NCI-H1092 treated with DMSO at 0.1 percent for 48 hours (cell line): Measurements from ENCODE around the gene HOXA11.
A peak's percentile ranks its signal among the peaks of the same experiment; 100 is the strongest.

Experiments used
- DNase-seq: peaks from one replicate; lab custom pipeline; 2025; lab: John Stamatoyannopoulos, UW

HOXA11 gene

DNA sequence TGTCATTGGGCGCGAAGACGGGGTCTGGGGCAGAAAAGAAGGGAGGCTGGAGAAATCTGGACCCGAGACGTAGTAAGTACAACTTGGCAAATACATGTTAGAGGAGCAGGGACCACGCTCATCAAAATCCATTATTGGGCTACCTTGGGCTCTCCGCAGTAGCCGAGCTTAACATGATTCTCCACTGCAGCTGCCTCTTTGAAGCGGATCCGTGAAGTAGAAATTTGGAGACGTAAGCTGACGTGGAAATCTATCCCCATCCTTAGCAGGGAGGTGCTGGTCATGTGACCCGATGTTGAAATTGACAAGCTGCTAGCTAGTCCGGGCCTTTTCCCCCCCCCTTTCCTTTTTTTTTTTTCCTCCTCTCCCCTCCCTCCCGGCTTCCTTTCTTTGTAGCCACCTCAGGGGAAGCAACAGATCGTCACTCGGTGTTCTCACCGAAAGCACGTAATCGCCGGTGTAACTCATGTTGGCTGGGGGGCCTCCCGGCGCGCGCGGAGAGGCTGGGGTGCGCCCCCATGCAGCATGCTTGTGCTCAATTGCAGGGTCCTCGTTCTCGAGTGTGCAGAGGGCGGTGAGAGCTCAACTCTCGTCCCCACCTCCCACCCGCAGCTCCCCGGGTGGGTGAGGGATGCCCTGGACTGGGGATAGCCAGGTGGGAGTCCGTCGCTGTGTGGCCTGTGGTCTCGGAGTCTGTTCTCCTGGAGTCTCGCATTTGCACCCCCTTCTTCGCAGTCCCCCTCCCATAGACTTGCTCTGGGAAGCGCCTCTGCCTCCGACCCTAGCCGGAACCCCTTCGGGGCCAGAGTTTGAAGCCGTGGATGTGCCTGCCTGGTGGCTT is at the start of gene HOXA11:
Gene HOXA11, minus strand, starts transcription at position 220 of the 841 bp plus-strand sequence. Its CDS starts 88 bp downstream, at position 132.
- no peak for DNase-seq

DNA sequence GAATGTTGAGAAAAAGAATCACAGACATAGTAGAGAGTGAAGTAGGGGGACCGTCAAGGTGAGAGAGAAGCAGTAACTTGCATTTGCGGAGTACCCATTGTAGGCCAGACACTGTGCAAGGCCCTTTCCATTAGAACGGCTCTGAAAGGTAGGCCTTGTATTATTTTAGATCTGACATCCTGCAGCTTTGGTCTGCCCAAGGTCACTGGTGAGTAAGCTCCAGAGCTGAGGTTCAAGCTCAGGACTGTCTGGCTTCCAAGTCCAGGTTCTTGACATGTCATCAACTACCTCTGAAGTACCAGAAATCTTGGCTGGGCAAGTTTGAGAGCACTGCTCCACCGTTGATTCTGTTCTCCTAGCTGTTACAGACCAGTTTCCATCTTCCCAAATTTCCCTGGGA is 44.4 kb upstream of the HOXA11 start:
- no peak for DNase-seq

DNA sequence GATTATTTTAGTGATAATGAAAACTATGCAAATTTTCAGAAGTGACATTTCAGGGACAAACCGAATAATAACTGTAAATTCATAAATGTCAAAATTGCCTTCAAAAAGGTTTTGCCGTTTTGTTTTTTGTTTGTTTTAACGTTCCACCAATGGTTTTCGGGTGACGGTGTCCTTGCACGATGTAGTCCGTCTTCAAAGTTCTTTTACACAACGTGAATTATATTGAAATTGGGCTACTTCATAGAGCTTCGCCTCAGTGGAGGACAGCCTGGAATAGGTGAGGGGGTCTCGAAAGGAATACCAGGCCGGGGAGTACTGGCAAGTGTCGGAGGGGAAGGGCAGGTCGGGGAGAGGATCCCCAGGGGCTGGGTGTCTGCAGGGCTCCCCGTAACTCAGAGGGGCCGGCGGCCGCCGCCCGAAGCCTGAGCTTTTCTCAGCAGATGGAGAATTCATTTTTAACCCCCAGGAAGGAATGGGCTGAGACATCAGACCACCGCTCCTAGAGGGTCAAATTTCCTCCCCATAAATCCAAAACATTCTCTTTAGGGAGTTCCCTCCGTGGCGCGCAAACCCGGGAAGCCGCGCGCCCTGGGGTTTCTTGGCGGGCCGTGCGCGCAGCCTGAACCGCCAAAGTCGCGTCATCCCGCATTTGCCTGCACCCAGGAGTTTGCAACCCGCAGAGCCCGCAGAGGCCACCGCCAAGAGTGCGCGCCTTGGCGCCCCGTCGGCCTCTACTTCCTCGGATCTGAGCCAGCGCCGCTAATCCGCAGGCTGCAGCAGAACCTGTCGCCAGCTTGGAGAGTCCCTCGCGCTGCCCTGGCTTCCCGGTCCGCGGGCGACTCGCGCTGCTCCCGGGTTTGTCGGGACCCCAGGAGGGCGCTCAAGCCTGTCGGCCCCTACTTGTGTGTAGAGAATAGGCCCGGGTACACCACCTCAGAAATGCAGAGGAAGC is 40.2 kb upstream of the HOXA11 start:
- no peak for DNase-seq

GRCh38 chr7:27223941-27224575 is 39.0 kb upstream of the HOXA11 start:
- DNase-seq, result no peak

DNA sequence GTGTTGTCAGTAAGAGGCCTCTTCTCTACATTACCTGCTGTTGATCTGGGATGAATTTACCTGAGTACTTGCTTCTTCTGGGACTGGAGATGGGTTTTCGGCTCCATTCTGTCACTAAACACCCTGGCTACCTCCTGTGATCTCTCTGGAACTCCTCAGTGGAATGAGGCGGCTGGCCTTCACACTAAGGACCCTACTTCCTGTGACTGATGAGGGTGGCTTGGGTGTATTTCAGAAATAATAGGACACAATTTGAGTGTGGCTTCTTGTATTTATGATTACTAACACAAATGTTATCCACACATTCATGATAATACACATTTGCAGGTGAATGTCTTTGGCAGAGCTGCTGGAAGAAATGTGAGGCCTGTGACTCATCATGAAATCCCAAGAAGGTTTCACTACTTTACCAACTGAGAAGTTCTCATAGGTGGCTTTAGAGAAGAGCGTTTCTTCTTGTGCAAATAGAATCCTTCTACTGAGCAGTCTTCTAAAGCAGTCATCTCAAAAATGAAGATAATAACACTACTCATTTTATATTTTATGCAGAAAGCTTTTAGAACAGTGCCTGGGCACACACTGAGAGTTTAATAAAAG is 36.3 kb upstream of the HOXA11 start:
- DNase-seq, result no peak

- DNase-seq, result no peak
Measured at GRCh38 chr7:27220440-27220955, 35.5 kb upstream of the HOXA11 start.

DNA sequence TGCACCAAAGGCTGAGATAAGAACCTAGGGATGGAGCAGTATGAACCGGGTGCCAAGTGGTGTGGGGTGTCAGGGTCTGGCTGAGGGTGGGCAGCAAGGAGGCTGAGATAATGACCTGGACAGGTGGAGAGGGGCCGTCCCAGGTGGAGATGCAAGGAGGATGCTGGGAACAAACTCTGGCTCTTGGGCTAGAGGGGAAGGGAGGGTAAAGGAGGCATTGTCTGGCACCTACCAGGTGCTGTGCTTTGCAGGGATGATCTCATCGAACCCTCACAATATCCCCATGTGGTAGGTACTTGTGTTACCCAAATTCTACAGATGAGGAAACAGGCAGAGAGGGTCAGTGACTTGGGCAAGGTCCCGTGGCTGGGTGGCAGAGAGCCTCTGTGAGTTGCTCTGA is 34.8 kb upstream of the HOXA11 start:
- DNase-seq, result no peak

DNA sequence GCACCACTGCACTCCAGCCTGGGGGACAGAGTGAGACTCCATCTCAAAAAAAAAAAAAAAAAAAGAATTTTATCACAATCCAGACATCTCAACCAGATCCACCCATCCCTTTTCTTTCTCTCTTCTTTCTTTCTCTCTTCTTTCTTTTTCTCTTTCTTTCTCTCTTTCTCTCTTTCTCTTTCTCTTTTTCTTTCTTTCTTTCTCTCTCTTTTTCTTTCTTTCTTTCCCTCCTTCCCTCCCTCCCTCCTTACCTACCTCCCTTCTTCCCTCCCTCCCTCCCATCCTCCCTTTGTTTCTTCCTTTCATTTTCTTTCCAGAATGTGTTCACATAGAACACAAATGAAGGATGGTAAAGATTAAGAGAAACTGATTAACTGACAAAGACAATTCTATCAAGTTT is 32.9 kb upstream of the HOXA11 start:
- no peak for DNase-seq

GRCh38 chr7:27215356-27215755 is 30.3 kb upstream of the HOXA11 start:
- DNase-seq, result no peak

DNA sequence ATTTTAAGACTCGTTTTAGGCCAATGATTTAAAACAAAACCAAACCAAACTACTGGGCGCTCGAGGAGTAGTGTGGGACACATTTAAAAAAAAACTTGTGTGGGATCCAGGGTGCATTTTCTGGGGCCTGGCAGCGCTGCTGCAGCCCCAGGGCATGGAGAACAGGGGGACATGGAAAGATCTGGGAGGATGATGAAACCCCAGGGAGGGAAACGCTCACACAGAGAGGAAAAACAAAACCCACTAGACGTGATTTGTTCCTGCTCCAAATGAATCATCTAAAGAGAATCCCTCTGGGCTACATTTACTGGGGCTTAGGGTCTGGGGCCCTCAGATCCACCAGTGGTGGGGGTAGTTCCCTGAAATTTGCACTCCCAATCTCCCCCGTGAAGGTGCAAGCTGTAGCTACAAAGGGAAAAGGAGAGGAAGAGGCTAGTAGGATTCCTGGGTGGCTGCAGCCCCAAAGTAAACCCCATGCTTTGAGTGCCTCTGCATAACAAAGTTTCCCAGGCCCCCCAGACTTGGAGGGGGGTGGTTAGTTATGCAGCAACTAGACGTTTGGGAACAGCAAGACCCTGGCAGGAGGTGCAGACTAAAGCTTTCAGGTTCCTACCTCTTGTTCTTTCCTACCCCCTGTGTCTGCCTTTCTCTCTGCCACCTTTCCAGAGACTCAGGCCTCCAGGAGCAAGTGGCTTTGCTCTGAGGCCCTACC is 29.4 kb upstream of the HOXA11 start:
- no peak for DNase-seq

- DNase-seq, result no peak
Measured at GRCh38 chr7:27213433-27214238, 28.6 kb upstream of the HOXA11 start.

DNA sequence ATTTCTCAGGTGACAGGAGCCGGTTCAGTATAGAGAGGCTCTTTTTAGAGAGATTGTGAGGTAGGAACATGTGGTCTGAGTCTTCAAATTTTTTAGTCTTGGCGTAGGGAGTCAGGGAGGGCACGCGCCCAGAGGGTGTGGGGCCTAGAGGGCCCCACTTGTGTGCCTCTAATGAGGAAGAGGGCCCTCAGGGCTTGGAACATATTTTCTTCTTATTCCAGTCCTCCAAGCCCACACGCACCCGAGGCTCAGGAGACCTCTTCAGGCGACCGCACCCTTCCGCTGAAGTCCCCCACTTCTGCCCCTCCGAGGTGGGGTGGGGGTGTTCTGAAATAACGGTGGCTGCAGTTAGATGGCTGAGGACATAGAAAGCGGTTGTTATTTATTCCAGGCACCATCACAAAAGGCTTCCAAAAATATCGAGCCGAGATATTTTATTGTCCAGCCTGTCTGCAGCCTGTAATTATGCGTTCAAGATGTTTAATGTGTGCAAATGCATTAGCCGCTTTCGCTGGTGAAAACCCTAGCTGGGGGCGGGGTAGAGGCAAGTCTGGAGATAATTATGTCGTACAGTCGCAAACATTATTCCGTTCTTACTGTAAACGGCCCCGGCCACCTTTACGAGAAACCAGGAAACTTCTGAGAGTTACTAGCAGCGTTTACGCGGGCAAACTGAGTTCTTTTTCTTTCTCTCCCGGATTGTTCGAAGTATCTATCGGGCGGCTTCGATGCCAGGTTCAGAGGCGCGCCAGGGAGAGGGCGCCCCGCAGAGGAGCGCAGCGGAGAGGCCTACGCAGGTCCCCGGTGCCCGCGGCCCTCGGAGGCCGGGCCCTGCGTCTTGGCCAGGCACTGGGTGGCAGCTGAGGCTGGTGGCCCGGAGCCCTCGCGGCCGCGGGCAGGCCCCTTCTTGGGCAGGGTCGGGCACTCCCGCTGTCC is 27.7 kb upstream of the HOXA11 start:
- DNase-seq, result peak; percentile 19

- DNase-seq, result no peak
Measured at GRCh38 chr7:27211764-27212204, 26.8 kb upstream of the HOXA11 start.

DNA sequence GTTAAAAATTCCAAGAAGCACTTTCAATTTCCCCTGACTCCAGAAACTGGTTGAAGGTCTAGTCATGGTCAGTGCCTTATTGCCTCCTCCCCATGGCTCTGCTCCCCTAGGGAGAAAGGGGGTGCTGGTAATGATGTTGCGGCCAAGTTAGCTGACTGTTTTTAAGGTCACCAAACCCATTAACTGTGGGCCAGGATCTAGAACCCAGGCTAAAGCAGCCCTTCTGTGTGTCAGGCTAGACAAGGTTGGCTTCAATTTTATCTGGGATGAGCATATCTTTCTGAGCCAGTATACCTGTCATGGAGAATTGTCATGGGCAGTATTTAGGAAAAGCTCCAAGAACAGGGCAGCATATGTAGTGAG is 26.0 kb upstream of the HOXA11 start:
- no peak for DNase-seq

DNA sequence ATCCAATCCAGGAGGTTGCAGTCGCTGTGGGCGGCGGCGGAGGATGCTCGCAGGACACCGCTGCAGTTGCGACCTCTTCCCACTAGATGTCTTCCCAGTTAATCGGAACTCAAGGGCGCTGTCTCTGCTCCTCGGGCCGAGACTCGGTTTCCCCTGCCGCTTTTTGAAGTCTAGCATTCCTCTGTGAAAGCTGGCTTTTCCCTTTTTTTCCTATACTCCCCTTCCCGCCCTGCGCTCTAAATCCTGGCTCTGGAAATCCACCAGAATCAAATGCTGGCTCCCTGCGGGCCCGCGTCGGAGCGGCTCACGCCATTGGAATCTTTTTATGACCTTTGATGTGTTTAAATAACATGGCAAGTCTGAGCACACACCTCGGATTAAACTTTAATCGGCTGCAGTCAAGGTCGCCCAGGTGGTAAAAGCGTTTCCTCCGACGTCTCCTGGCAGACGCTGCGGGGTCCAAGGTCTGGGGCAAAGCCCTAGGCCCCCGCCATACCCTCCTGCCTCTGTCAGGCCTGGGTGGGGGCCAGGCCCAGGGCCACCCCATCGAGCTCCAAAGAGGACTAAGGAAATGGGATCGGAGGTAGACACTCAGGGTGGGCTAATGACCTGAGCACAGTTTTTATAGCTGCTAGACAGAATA is 25.5 kb upstream of the HOXA11 start:
- DNase-seq, result no peak

DNA sequence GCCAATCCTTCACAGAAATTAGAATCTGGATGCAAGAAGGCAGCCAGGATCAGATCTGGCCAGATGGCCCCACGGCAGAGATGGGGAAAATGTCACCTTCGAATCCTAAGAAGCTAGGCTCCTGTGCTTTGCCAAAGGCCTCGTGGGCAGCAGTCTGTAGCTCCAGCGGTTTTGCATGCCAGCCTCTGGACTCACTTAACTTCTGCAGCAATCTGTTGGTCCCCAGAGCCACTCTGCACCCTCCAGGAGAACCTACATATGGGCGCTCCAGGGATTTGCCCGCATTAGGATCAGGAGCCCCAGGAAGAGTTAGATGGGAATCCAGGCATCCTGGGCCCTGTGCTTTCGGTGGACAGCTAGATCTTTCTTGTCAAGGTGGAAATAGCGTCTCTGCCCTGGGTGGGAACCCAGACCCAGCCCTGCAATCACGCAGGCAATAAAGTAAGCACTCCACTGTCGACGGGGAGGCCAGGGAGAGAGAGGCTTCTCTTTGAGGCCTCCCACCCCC is 25.0 kb upstream of the HOXA11 start:
- DNase-seq, result no peak

GRCh38 chr7:27208998-27209397 is 24.0 kb upstream of the HOXA11 start:
- no peak for DNase-seq

- no peak for DNase-seq
Measured at GRCh38 chr7:27207348-27207985, 22.4 kb upstream of the HOXA11 start.
